NCI-H1048 (cell line): ENCODE measurements around the gene TSC22D1.
"Not testable (repeated sequence)": the region's sequence is repeated elsewhere in the genome, so short reads cannot be mapped to it uniquely, and the experiment has no call there.

Source experiments
- DNase-seq: peaks from one replicate; lab custom pipeline; 2025; lab: John Stamatoyannopoulos, UW

The TSC22D1 gene

DNA sequence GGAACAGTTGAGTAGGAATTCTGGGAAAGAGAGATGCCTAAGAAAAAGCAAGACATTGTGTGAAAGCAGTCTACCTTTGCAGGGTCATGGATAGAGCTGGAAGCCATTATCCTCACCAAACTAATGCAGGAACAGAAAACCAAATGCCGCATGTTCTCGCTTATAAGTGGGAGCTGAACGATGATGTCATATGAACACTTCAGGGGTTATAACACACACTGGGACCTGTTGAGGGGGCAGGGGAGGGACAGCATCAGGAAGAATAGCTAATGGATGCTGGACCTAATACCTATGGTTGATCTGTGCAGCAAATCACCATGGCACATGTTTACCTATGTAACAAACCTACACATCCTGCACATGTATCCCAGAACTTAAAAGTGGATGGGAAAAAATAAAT lies 69.9 kb downstream of the TSC22D1 start:
- DNase-seq, result no peak

DNA sequence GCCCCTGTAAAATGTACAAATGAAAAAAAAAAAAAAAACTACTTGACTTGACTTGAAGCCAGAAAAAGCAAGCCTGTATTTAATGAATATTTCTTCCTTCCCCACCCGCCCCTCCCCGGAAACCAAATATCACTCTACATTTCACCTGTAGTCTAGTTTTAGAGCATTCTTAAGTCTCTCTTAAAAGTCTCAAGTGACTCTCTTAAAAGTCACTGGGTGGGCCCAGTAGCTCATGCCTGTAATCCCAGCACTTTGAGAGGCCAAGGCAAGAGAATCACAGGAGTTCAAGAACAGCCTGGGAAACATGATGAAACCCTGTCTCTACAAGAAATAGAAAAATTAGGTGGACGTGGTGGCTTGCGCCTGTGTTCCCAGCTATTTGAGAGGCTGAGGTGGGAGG lies 72.0 kb downstream of the TSC22D1 start:
- no peak for DNase-seq

DNA sequence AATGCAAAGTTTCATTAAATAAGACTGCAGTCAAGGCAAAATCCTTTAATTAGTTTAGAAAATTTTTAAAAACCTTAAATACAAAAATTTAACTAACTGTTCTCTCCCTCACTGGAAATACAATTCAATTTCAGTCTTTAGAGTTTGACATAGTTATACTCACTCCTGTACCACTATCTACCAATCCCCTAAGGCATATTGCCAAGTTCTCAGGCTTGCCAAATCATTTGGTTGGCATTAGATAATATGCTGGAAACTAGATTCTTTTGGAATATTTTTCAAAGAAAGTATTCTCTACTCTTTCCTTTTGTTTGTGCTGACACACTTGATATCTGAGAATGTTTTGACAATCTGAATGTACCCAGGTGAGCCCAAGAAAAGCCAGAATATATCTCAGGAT lies 77.2 kb downstream of the TSC22D1 start:
- no peak for DNase-seq

DNA sequence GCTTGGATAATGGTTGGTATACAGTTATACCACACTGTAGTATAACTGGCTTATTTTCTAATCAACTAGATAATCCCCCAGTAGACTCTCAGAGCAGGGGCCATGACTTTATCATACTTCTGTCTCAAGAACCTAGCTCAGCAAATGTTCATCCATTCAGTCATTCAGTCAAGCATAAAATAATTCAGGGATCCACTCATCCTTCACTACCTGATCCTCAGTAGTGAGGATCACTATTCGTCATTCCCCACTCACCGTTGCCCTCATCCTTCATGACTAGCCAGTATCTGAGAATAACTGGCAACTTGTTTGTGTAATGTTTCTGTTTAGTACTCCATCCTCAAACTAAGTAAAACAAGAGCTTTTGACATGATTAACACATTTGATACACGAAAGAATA lies 77.6 kb downstream of the TSC22D1 start:
- no peak for DNase-seq

DNA sequence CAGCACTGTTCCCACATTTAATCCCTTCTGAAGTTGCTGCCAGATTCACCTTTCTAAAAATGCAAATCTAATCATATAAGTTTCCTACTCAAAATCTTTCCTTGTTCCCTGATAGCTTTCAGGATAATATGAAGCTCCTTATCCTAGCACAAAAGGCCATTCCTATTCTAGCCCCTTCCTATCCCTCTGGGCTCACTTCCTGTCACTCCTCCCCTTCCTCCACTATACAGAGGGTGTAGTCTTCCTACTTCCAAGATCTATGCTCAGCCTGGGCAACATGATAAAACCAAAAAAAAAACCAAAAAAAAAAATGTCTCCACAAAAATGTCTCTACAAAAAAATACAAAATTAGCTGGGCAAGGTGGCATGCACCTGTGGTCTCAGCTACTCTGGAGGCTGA lies 78.3 kb downstream of the TSC22D1 start:
- no peak for DNase-seq

DNA sequence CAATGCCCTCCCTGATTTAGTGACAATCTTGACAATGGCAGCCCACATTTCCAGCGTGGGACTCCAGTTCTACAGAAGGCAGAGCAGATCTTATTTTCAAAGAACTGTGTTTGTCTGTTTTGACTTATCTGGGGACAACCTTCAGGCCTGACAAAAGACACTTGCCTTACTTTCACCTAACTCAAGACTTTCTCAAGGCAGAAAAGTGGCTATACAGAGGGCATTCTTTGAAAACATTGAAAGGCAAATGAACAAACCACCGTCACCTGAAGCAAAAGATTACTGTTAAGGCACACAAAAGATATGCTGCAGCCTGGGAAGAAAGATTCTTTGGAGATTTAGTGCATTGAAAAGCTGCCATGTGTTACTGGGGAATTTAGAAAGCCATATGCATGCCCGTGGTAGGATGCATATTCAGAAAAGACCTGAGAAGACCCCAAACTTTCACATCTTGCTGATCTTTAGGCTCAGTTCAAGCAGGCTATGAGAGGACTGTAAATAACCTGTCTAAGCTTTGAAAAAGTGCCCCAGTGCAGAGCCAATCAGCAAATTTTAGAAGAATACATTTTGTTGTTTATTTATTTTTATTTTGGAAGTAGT lies 82.8 kb downstream of the TSC22D1 start:
- no peak for DNase-seq

DNA sequence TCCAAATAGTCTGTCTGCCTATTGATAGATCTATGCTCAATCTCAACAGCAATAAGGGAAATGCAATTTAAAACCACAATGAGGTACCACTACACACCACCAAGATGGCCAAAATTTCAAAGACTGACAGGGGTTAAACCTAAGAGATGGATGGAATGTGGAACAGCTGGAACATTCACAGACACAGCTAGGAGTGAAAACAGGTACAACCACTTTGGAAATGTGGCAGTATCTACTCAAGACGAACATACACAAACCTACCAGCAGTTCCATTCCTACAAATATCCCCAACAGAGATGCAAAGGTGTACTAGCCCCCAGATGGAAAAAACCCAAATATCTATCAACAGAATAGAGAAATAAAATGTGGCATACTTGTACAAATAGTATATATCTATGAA lies 86.4 kb downstream of the TSC22D1 start:
- DNase-seq, result no peak

DNA sequence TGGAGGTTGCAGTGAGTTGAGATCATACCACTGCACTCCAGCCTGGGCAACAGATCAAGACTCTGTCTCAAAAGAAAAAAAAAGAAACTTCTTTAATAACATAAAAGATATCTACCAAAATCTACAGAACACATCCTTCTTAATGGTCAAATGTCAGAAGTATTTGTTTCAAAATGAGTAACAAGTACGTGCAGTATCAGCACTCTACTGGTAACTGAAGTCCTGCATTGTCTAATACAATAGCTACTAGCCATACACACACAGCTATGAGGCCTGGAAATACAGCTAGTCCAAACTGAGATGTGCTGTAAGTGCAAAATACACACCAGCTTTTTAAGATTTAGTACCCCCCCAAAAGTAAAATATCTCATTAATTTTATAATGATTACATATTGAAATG lies 88.1 kb downstream of the TSC22D1 start:
- no peak for DNase-seq

DNA sequence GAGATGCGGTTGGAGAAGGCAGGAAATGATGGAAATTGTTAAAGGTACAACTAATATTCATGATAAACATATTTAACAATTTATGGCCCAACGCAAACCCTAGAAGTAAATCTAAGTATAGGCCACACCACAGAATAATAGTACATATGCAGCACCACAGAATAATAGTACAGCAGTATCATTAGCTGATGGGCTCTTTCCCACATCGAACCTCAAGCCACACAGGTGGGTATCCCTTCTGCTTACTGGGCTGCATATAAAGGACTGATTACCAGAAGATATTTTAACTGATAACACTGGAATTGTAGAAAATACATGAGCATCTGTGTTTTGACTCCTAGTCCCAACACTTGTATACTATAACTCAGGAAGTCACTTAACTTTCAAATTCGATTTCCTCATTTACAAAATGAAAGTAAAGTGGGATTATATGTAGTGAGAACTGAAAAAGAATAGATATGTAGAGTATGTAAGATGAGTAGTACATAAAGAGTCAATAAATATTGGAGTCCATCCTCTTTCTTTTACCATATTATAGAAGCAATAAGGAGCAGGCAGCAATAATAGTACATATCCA lies 91.5 kb downstream of the TSC22D1 start:
- no peak for DNase-seq

DNA sequence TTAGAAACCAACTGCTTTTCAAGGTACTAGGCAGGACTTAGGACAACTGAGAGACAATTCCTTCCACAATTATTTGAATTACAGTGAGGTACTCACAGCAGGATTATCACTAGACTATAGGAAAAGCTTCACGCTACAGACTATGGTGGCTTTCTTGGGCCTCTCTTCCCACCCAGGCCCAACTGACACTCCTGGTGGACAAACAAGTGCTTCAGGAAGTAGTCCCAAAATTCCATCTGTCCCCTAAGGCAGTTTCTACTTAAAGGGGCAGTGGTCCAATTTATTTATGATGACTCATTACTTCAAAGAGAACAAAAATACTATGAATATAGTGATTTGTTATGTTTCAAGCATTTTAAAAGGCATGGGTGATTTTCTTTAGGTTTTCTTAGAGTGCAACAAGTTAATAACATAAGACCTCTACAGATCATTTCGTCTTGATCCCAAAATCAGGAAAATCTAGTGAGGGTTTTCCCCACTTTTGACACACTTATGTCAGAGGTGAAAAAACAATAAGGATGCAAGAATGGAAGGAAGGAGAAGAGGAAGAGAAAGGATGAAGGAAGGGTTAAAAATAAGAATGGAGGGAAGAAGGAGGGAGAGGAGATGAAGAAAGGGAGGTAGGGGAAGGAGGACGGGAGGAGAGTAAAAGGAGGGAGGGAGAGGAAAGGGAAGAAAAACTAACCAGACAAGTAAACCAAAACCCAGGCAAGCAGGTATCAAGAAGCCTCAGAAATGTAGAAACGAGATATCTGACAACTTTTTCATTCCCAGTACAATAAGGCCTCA lies 101.8 kb downstream of the TSC22D1 start:
- DNase-seq, result no peak

DNA sequence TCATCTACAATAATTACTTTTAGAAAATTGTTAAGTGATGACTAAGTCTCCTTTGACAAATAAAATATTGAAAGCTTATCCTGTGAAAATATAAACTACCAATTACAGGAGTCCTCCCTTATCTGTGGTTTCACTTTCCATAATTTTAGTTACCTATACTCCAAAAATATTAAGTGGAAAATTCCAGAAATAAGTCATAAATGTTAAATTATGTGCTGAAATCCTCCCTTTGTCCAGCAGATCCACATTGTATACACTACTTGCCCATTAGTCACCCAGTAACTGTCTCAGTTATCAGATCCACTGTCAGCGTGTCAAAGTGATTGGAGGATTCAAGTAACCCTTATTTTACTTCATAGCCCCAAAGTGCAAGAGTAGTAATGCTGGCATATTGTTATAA lies 104.4 kb downstream of the TSC22D1 start:
- no peak for DNase-seq

DNA sequence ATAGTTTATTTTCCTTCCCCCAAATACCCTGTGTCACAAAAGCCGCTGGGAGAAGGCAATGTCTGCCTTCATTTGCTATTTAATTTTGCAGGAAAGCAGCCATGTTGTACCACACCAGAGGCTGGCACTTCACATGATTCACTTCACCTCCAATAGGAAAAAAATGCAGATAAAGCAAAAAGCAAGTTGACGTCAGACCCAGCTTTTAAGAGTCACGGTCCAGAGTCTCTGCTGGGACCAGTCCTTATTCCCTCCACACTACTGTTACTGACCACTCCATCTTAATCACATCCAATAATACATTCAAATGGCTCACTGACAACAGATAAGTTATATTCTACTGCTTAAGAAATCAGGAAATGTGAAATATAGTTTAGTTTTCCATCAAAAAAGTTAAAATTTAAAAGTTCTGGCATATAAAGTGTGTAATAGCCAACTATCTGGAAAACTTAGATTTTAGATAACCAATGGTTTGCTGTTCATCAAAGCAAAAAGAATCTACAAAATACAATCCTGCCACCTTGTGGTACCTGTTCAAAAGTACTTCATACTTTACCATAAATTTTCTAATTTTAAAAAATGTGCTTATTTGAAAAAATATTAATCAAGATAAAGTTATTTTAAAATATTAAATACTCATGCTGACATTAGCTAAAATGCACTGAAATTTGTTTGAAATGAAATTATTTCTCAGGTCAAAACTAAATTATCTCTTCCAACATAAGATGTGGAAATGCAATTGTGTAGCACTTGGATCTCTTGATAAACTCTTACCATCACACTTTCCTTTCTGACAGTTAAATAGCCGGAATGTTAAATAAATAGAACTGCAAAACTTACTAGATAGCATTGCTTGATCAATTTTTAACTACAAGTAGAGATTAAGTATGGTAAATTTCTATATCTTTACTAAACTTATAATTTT lies 105.2 kb downstream of the TSC22D1 start:
- no peak for DNase-seq

DNA sequence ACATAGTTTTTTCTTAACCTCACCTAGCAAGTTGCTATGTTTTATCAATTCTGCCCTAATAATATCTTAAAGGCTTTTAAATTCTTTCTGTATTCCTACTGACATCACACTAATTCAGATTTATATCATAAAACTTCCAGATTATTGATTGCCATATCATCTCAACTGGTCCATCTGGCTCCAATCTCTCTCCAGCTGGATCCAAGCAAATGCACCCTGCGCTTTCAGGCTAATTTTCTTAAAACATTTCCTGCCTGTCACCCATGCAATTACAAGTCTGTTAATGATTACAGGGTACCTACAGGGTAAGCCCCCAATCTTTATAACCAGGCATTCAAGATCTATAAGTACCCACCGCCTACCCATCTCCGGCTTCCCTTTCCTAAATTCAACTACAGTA lies 107.3 kb downstream of the TSC22D1 start:
- DNase-seq, result no peak

DNA sequence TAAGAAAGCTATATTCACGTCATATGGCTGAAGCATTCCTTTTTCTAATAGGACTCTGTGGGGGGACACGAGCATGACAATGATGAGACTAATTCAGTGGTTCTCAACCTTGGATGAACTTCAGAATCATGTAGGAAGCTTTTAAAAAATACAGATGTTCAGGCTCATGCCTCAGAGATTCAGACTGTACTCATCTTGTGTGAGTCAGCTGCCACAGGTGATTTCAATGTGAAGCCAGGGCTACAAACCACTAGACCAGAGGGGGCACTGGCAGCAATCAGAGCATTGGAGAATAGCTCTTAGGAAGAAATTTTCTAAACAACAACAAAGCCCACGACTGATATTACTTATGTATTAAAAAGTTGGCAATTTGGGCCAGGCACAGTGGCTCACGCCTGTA lies 110.8 kb downstream of the TSC22D1 start:
- DNase-seq, result no peak

DNA sequence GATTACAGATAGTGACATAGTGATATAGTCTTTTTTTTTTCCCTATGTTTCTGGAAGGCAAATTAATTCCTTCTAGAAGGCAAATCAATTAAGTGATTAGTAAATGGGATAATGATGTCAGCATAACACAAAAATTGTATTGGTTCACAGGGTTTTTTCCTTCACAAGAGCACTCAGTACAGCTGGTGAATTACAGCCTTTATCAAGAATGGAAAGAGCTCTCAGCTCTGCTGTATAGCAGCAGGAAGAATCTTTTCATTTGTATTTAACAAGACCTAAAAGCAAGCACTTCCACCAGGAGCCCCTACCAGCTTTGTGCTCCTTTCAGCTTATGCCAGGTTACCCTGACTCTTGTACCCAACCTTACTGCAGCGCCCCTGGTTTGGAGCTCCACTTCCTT lies 111.7 kb downstream of the TSC22D1 start:
- no peak for DNase-seq

DNA sequence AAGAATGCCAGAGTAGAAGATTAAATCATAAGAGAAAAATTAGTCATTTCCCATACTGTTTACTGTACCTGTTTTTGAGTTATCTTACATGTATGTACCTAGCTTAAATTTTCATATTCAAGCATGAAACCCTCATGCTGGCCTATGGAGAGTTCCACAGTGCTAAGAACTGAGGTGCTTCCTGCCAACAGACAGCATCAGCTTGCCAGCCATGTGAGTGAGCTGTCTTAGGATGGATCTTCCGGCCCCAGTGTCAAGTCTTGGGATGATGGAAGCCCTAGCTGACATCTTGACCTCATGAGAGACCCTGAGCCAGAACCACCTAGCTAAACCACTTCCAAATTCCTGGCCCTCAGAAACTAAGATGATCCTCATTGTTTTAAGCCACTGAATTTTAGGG lies 112.4 kb downstream of the TSC22D1 start:
- no peak for DNase-seq

DNA sequence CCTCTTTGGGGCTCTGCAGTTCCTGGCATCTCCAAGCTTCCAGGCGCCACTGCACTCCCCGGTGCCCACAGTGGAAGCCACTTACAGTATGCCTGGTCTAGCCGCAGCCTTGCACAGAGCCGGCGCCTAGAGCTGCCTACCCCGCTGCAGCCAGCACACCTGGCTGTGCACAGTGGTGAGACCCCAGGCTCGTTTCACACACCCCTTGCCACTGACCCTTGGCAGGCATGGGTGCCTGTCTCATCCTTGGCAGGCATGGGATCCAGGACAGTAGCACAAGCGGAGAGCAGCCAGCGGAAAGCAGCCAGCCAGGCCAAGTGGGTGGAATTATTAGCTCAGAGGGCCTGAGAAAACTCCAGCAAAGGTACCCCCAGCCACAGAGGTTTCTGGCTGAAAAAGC lies 116.5 kb downstream of the TSC22D1 start:
- no peak for DNase-seq

DNA sequence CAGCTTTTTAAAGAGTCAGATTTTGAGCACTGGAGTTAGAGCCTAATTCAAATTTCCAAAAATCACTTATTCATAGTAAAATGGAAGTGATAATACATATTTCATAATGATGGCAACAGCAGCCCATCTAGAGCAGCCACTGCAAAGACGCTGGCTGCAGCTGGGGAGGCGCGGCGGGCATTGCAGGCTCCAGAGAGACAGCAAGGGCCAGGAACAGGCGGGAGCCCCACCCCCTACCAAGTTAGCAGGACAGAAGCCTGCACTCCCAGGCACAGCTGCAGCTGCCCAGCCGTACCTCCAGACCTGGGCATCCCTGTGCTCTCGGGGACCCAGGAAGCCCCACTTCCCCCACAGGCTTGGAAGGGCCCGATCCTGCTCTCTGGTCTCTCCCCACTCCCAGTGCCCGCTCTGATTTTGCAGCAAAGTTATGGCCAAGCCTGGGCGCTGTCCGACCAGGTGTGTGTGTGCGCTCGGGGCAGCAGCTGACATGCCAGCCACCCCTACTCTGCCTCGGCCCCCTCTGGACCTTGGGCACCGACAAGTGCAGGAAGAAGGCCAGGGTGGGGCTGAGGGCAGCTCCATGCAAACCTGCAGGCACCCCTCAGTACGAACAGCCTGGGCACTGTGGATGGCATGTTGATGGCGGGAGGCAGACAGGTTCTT lies 117.7 kb downstream of the TSC22D1 start:
- no peak for DNase-seq

DNA sequence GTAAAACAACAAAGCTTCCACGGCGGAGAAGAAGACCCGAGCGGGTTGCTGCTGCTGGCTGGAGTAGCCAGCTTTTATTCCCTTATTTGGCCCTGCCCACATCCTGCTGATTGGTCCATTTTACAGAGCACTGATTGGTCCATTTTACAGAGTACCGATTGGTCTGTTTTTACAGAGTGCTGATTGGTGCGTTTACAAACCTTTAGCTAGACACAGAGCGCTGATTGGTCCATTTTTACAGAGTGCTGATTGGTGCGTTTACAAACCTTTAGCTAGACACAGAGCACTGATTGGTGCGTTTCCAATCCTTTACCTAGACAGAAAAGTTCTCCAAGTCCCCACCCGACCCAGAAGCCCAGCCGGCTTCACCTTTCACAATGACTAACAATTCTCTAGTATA lies 119.9 kb downstream of the TSC22D1 start:
- DNase-seq, result not testable (repeated sequence)

DNA sequence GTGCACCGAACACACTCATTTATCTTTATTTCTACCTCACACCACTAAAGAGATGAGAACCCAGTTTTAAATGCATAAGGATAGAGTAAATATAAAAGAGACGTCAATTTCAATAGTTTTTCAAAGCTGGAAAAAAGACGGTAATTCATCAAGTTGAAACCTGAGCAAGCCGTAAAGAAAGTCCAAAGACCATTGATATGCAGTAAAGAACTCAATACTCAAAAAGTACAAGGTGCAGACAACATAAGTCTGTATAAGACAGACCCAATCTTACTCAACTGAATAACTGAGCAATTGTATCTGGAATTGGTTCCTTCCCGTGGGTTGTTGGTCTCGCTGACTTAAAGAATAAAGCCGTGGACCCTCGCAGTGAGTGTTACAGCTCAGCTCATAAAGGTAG lies 120.4 kb downstream of the TSC22D1 start:
- no peak for DNase-seq

DNA sequence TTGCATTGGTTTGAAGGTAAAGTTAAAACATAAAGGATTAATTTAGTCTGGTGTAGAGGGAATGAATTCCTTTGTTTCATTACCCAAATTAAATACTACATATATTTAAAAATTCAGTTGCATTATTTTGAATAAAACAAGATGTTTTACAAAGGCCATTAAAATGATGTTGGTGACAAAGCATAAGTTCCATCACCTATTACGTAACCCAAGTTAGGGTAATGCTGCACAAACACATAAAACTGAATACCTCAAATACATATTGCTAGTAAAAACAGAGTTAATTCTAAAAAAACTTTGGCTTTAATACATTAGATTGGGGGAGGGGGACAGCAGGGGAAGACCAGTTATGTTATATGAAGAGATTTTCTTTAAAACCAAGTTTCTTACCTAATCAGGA lies 122.2 kb downstream of the TSC22D1 start:
- no peak for DNase-seq

DNA sequence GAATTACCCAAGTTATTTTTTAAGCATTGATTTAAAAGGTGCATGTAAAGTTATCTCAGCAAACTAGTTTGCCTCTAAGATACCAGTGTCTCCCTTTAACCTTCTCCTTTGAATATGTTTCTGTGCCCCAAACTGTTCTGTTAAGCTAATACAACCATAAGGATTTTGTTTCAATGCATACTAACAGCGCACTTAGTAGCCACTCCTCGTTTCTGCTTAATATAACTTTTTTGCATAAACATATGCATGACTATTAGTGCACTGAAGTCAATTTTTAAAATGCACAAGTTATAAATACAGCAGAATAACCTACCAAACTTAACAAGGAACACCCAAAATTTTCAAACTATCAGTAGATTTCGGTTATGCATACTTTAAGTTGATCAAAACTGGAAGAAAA lies 123.1 kb downstream of the TSC22D1 start:
- DNase-seq, result no peak
